Measurements from ENCODE around the gene KRTAP12-2.

Gene KRTAP12-2

GRCh38 chr21:44681861-44682579, 15.3 kb upstream of the KRTAP12-2 start, which contains the start of gene KRTAP12-1:
TSS of gene KRTAP12-1 (minus strand) at chr21:44682163. CDS start at chr21:44682123, 40 bp downstream.
- H3K4me2 ChIP-seq (ENCODE audit: low read length, poor library complexity, severe bottlenecking), result no peak within 1 kb of the TSS
- H3K23ac ChIP-seq (ENCODE audit: low read length in 2 of 2), result no peak within 1 kb of the TSS
- no peaks in the 10 kb centered on the region for H3K36me3 ChIP-seq (ENCODE audit: control insufficient read depth in 1 of 2, insufficient read depth in 2 of 2, low read depth in 1 of 2, low read length in 2 of 2)
- H3K79me1 ChIP-seq (replicated peaks; ENCODE audit: low read length, poor library complexity, severe bottlenecking), result no peaks in the 10 kb centered on the region
- H2BK12ac ChIP-seq (ENCODE audit: low read length in 2 of 2), result no peak within 1 kb of the TSS
- H2BK120ac ChIP-seq (ENCODE audit: low read depth, low read length), result no peak within 1 kb of the TSS
- no peak within 1 kb of the TSS for H2BK15ac ChIP-seq (ENCODE audit: low read depth, poor library complexity, severe bottlenecking)
- no peak within 1 kb of the TSS for H2BK5ac ChIP-seq (ENCODE audit: low read depth, low read length, poor library complexity, severe bottlenecking)
- H4K91ac ChIP-seq (ENCODE audit: low read length), result peak within 1 kb of the TSS; percentile 56
- H3K18ac ChIP-seq (ENCODE audit: low read depth in 1 of 2, low read length in 2 of 2), result no peak within 1 kb of the TSS
- no peaks in the 10 kb centered on the region for H3K4me1 ChIP-seq (ENCODE audit: control insufficient read depth, insufficient read depth, low read depth, low read length)
- no peaks in the 10 kb centered on the region for H3K9me3 ChIP-seq (ENCODE audit: control insufficient read depth, low read length)
- H2AFZ ChIP-seq (ENCODE audit: low read depth, low read length), result no peak within 1 kb of the TSS
- no peak within 1 kb of the TSS for H4K8ac ChIP-seq (ENCODE audit: low read length)
- no peak within 1 kb of the TSS for H3K9ac ChIP-seq (ENCODE audit: low read length)
- H2AK5ac ChIP-seq (ENCODE audit: low read length, severe bottlenecking), result no peak within 1 kb of the TSS
- no peak within 1 kb of the TSS for H3K4me3 ChIP-seq (ENCODE audit: insufficient read depth in 1 of 2, low read depth in 1 of 2, low read length in 2 of 2)
- no peak for DNase-seq
- 87% methylated on average over 23 of the region's 23 CpGs for WGBS
- H3K14ac ChIP-seq (ENCODE audit: low read length in 2 of 2), result no peak within 1 kb of the TSS
- peaks cover 28 to 32% of the 10 kb centered on the region in 2 experiments for H3K27me3 ChIP-seq (ENCODE audit: control insufficient read depth in 1 of 2, insufficient read depth in 1 of 2, low read length in 2 of 2)
- H3K27ac ChIP-seq (ENCODE audit: low read length, poor library complexity, severe bottlenecking), result no peak within 1 kb of the TSS
- no peak within 1 kb of the TSS for H3K4ac ChIP-seq (ENCODE audit: low read depth in 1 of 2, low read length in 2 of 2)

- H2BK15ac ChIP-seq (ENCODE audit: low read depth, poor library complexity, severe bottlenecking), result no peak overlapping the region
- no peak overlapping the region for H3K4me2 ChIP-seq (ENCODE audit: low read length, poor library complexity, severe bottlenecking)
- H3K27me3 ChIP-seq (ENCODE audit: control insufficient read depth in 1 of 2, insufficient read depth in 1 of 2, low read length in 2 of 2), result peaks cover 28 to 29% of the 10 kb centered on the region in 2 experiments
- H4K8ac ChIP-seq (ENCODE audit: low read length), result no peak overlapping the region
- H3K4me3 ChIP-seq (ENCODE audit: insufficient read depth in 1 of 2, low read depth in 1 of 2, low read length in 2 of 2), result no peak overlapping the region
- H3K27ac ChIP-seq (ENCODE audit: low read length, poor library complexity, severe bottlenecking), result no peak overlapping the region
- H2BK12ac ChIP-seq (ENCODE audit: low read length in 2 of 2), result no peak overlapping the region
- H3K14ac ChIP-seq (ENCODE audit: low read length in 2 of 2), result no peak overlapping the region
- no peak overlapping the region for H3K9ac ChIP-seq (ENCODE audit: low read length)
- no peaks in the 10 kb centered on the region for H3K36me3 ChIP-seq (ENCODE audit: control insufficient read depth in 1 of 2, insufficient read depth in 2 of 2, low read depth in 1 of 2, low read length in 2 of 2)
- H3K79me1 ChIP-seq (replicated peaks; ENCODE audit: low read length, poor library complexity, severe bottlenecking), result no peaks in the 10 kb centered on the region
- H2BK5ac ChIP-seq (ENCODE audit: low read depth, low read length, poor library complexity, severe bottlenecking), result no peak overlapping the region
- H3K4ac ChIP-seq (ENCODE audit: low read depth in 1 of 2, low read length in 2 of 2), result no peak overlapping the region
- H3K23ac ChIP-seq (ENCODE audit: low read length in 2 of 2), result no peak overlapping the region
- no peak overlapping the region for H2AK5ac ChIP-seq (ENCODE audit: low read length, severe bottlenecking)
- H3K9me3 ChIP-seq (ENCODE audit: control insufficient read depth, low read length), result no peaks in the 10 kb centered on the region
- H4K91ac ChIP-seq (ENCODE audit: low read length), result no peak overlapping the region
- H3K18ac ChIP-seq (ENCODE audit: low read depth in 1 of 2, low read length in 2 of 2), result no peak overlapping the region
- H2AFZ ChIP-seq (ENCODE audit: low read depth, low read length), result no peak overlapping the region
- H3K4me1 ChIP-seq (ENCODE audit: control insufficient read depth, insufficient read depth, low read depth, low read length), result no peaks in the 10 kb centered on the region
- no peak for DNase-seq
- 74% methylated on average over 11 of the region's 11 CpGs for WGBS
- H2BK120ac ChIP-seq (ENCODE audit: low read depth, low read length), result no peak overlapping the region
Measured at GRCh38 chr21:44681152-44681551, 14.4 kb upstream of the KRTAP12-2 start.

DNA sequence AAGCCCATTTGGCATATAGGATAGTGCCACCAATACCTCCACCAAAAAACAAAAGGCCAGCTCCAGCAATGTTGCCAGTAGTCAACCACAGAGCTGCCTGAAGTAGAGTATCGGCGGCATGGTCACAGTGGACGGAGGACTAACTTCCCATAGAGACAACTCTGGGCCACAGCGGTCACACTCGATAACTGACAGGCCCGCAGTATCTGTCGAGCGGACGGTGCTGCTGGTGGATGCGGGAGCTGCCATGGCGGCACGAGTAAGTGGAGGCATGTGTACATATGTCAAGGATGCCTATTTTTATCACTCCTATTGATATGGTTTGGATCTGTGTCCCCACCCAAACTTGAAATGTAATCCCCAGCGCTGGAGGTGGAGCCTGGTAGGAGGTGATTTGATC, 11.2 kb upstream of the KRTAP12-2 start:
- H2AFZ ChIP-seq (ENCODE audit: low read depth, low read length), result no peak overlapping the region
- H2BK120ac ChIP-seq (ENCODE audit: low read depth, low read length), result no peak overlapping the region
- H4K91ac ChIP-seq (ENCODE audit: low read length), result no peak overlapping the region
- no peak for DNase-seq
- no peak overlapping the region for H3K9ac ChIP-seq (ENCODE audit: low read length)
- H3K4ac ChIP-seq (ENCODE audit: low read depth in 1 of 2, low read length in 2 of 2), result no peak overlapping the region
- no peaks in the 10 kb centered on the region for H3K79me1 ChIP-seq (replicated peaks; ENCODE audit: low read length, poor library complexity, severe bottlenecking)
- H2AK5ac ChIP-seq (ENCODE audit: low read length, severe bottlenecking), result no peak overlapping the region
- H3K27me3 ChIP-seq (ENCODE audit: control insufficient read depth in 1 of 2, insufficient read depth in 1 of 2, low read length in 2 of 2), result peaks cover 17 to 20% of the 10 kb centered on the region in 2 experiments
- no peak overlapping the region for H3K4me3 ChIP-seq (ENCODE audit: insufficient read depth in 1 of 2, low read depth in 1 of 2, low read length in 2 of 2)
- H3K4me2 ChIP-seq (ENCODE audit: low read length, poor library complexity, severe bottlenecking), result no peak overlapping the region
- H3K27ac ChIP-seq (ENCODE audit: low read length, poor library complexity, severe bottlenecking), result no peak overlapping the region
- H3K14ac ChIP-seq (ENCODE audit: low read length in 2 of 2), result no peak overlapping the region
- no peak overlapping the region for H4K8ac ChIP-seq (ENCODE audit: low read length)
- H2BK12ac ChIP-seq (ENCODE audit: low read length in 2 of 2), result no peak overlapping the region
- H3K18ac ChIP-seq (ENCODE audit: low read depth in 1 of 2, low read length in 2 of 2), result no peak overlapping the region
- no peaks in the 10 kb centered on the region for H3K36me3 ChIP-seq (ENCODE audit: control insufficient read depth in 1 of 2, insufficient read depth in 2 of 2, low read depth in 1 of 2, low read length in 2 of 2)
- no peak overlapping the region for H2BK15ac ChIP-seq (ENCODE audit: low read depth, poor library complexity, severe bottlenecking)
- no peaks in the 10 kb centered on the region for H3K4me1 ChIP-seq (ENCODE audit: control insufficient read depth, insufficient read depth, low read depth, low read length)
- peaks cover 4% of the 10 kb centered on the region for H3K9me3 ChIP-seq (ENCODE audit: control insufficient read depth, low read length)
- WGBS, result 87% methylated on average over 11 of the region's 13 CpGs
- no peak overlapping the region for H2BK5ac ChIP-seq (ENCODE audit: low read depth, low read length, poor library complexity, severe bottlenecking)
- H3K23ac ChIP-seq (ENCODE audit: low read length in 2 of 2), result no peak overlapping the region

DNA sequence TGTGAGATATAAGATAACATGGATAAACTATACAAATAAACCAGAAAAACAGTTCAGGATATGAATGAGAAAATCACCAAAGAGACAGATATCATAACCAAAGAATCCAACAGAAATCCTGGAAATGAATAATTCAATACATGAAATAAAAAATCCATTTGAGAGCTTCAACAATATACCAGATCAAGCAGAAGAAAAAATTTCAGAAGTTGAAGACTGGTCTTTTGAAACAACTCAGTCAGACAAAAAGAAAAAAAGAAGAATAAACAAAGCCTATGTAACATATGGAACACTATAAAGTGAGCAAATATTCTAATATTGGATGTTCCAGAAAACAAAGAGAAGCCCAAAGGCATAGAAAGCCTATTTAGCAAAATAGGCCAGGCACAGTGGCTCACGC, 5.2 kb upstream of the KRTAP12-2 start:
- no peak overlapping the region for H2BK5ac ChIP-seq (ENCODE audit: low read depth, low read length, poor library complexity, severe bottlenecking)
- no peak overlapping the region for H3K4ac ChIP-seq (ENCODE audit: low read depth in 1 of 2, low read length in 2 of 2)
- H2BK15ac ChIP-seq (ENCODE audit: low read depth, poor library complexity, severe bottlenecking), result no peak overlapping the region
- H3K14ac ChIP-seq (ENCODE audit: low read length in 2 of 2), result no peak overlapping the region
- H3K79me1 ChIP-seq (replicated peaks; ENCODE audit: low read length, poor library complexity, severe bottlenecking), result no peaks in the 10 kb centered on the region
- H4K8ac ChIP-seq (ENCODE audit: low read length), result no peak overlapping the region
- no peak overlapping the region for H4K91ac ChIP-seq (ENCODE audit: low read length)
- no peak for DNase-seq
- H3K4me2 ChIP-seq (ENCODE audit: low read length, poor library complexity, severe bottlenecking), result no peak overlapping the region
- H3K4me1 ChIP-seq (ENCODE audit: control insufficient read depth, insufficient read depth, low read depth, low read length), result no peaks in the 10 kb centered on the region
- no peak overlapping the region for H2AFZ ChIP-seq (ENCODE audit: low read depth, low read length)
- no peak overlapping the region for H3K23ac ChIP-seq (ENCODE audit: low read length in 2 of 2)
- no peak overlapping the region for H3K9ac ChIP-seq (ENCODE audit: low read length)
- WGBS, result 64% methylated on average over 1 of the region's 1 CpG
- no peak overlapping the region for H2BK120ac ChIP-seq (ENCODE audit: low read depth, low read length)
- no peak overlapping the region for H3K27ac ChIP-seq (ENCODE audit: low read length, poor library complexity, severe bottlenecking)
- H2BK12ac ChIP-seq (ENCODE audit: low read length in 2 of 2), result no peak overlapping the region
- H3K27me3 ChIP-seq (ENCODE audit: control insufficient read depth in 1 of 2, insufficient read depth in 1 of 2, low read length in 2 of 2), result peaks cover 2 to 5% of the 10 kb centered on the region in 2 experiments
- no peak overlapping the region for H2AK5ac ChIP-seq (ENCODE audit: low read length, severe bottlenecking)
- H3K9me3 ChIP-seq (ENCODE audit: control insufficient read depth, low read length), result peaks cover 41% of the 10 kb centered on the region
- H3K18ac ChIP-seq (ENCODE audit: low read depth in 1 of 2, low read length in 2 of 2), result no peak overlapping the region
- no peaks in the 10 kb centered on the region for H3K36me3 ChIP-seq (ENCODE audit: control insufficient read depth in 1 of 2, insufficient read depth in 2 of 2, low read depth in 1 of 2, low read length in 2 of 2)
- no peak overlapping the region for H3K4me3 ChIP-seq (ENCODE audit: insufficient read depth in 1 of 2, low read depth in 1 of 2, low read length in 2 of 2)
